ENCODE results near the gene NARS2.
A peak's percentile ranks its signal among the peaks of the same experiment; 100 is the strongest.

NARS2 gene

GRCh38 chr11:78415338-78415737, 159.3 kb downstream of the NARS2 start:
- no peak for TF ChIP-seq CTCF (IDR thresholded peaks at IDR 0.05)
- Mint-ChIP-seq H3K36me3 (ENCODE audit: low read depth) (peaks cover 9% of the 10 kb centered on the region), H3K4me1 (peaks cover 34% of the 10 kb centered on the region), H3K27ac (no peak overlapping the region), H3K9me3 (peaks cover 8% of the 10 kb centered on the region), H3K27me3 (ENCODE audit: low read depth, poor library complexity) (peaks cover 20% of the 10 kb centered on the region), H3K4me3 (peak overlapping the region; percentile 60)
- DNase-seq, result no peak

GRCh38 chr11:78414321-78415051, 160.2 kb downstream of the NARS2 start:
- no peak overlapping the region for H3K27ac Mint-ChIP-seq
- H3K9me3 Mint-ChIP-seq, result peaks cover 16% of the 10 kb centered on the region
- peak; percentile 50 for TF ChIP-seq CTCF (IDR thresholded peaks at IDR 0.05)
- DNase-seq, result no peak
- peaks cover 17% of the 10 kb centered on the region for H3K36me3 Mint-ChIP-seq (ENCODE audit: low read depth)
- peaks cover 14% of the 10 kb centered on the region for H3K27me3 Mint-ChIP-seq (ENCODE audit: low read depth, poor library complexity)
- H3K4me3 Mint-ChIP-seq, result no peak overlapping the region
- peaks cover 28% of the 10 kb centered on the region for H3K4me1 Mint-ChIP-seq

GRCh38 chr11:78408619-78409018, 166.0 kb downstream of the NARS2 start:
- H3K27me3 Mint-ChIP-seq (ENCODE audit: low read depth, poor library complexity), result no peaks in the 10 kb centered on the region
- H3K9me3 Mint-ChIP-seq, result peaks cover 50% of the 10 kb centered on the region
- no peak for DNase-seq
- H3K4me1 Mint-ChIP-seq, result no peaks in the 10 kb centered on the region
- peaks cover 53% of the 10 kb centered on the region for H3K36me3 Mint-ChIP-seq (ENCODE audit: low read depth)
- TF ChIP-seq CTCF (IDR thresholded peaks at IDR 0.05), result no peak
- H3K27ac Mint-ChIP-seq, result no peak overlapping the region
- H3K4me3 Mint-ChIP-seq, result no peak overlapping the region

- Mint-ChIP-seq H3K4me1 (no peaks in the 10 kb centered on the region), H3K4me3 (no peak overlapping the region), H3K9me3 (peaks cover 50% of the 10 kb centered on the region), H3K27me3 (ENCODE audit: low read depth, poor library complexity) (no peaks in the 10 kb centered on the region), H3K36me3 (ENCODE audit: low read depth) (peaks cover 53% of the 10 kb centered on the region), H3K27ac (no peak overlapping the region)
- TF ChIP-seq CTCF (IDR thresholded peaks at IDR 0.05), result no peak
- DNase-seq, result no peak
Measured at GRCh38 chr11:78406568-78407196, 168.0 kb downstream of the NARS2 start.

- no peaks in the 10 kb centered on the region for H3K27me3 Mint-ChIP-seq (ENCODE audit: low read depth, poor library complexity)
- H3K4me3 Mint-ChIP-seq, result no peak overlapping the region
- peaks cover 46% of the 10 kb centered on the region for H3K9me3 Mint-ChIP-seq
- no peak overlapping the region for H3K27ac Mint-ChIP-seq
- no peak for DNase-seq
- H3K36me3 Mint-ChIP-seq (ENCODE audit: low read depth), result peaks cover 48% of the 10 kb centered on the region
- no peaks in the 10 kb centered on the region for H3K4me1 Mint-ChIP-seq
- TF ChIP-seq CTCF (IDR thresholded peaks at IDR 0.05), result no peak
Measured at GRCh38 chr11:78405805-78406204, 168.9 kb downstream of the NARS2 start.

- Mint-ChIP-seq H3K27ac (no peak overlapping the region), H3K27me3 (ENCODE audit: low read depth, poor library complexity) (no peaks in the 10 kb centered on the region), H3K4me3 (no peak overlapping the region), H3K4me1 (peaks cover 6% of the 10 kb centered on the region), H3K36me3 (ENCODE audit: low read depth) (peaks cover 32% of the 10 kb centered on the region), H3K9me3 (peaks cover 27% of the 10 kb centered on the region)
- TF ChIP-seq CTCF (IDR thresholded peaks at IDR 0.05), result no peak
- DNase-seq, result no peak
Measured at GRCh38 chr11:78403781-78404180, 170.9 kb downstream of the NARS2 start.

Data from nephron progenitor cell (in vitro differentiated cells).